Activated naive CD4-positive, alpha-beta T cell treated with anti-CD3 and anti-CD28 coated beads, Interleukin-2, amount 50 U/mL, for 24 hours (primary cell): ENCODE data around the gene DNAJB12.
"Not testable (repeated sequence)": the region's sequence is repeated elsewhere in the genome, so short reads cannot be mapped to it uniquely, and the experiment has no call there.

ENCODE experiments used
- H3K27ac Mint-ChIP-seq: one replicate; pipeline ENCODE4 v1.8.0; 2021; ENCODE audit warnings: mild to moderate bottlenecking, mixed read lengths
- H3K27me3 Mint-ChIP-seq: one replicate; pipeline ENCODE4 v1.8.0; 2021; ENCODE audit warnings: mixed read lengths
- H3K36me3 Mint-ChIP-seq: one replicate; pipeline ENCODE4 v1.8.0; 2021; ENCODE audit warnings: mixed read lengths
- H3K4me1 Mint-ChIP-seq: one replicate; pipeline ENCODE4 v1.8.0; 2021; ENCODE audit warnings: mixed read lengths
- H3K4me3 Mint-ChIP-seq: one replicate; pipeline ENCODE4 v1.8.0; 2021; ENCODE audit warnings: mild to moderate bottlenecking, mixed read lengths
- H3K9me3 Mint-ChIP-seq: one replicate; pipeline ENCODE4 v1.8.0; 2021; ENCODE audit warnings: mixed read lengths

The DNAJB12 gene

DNA sequence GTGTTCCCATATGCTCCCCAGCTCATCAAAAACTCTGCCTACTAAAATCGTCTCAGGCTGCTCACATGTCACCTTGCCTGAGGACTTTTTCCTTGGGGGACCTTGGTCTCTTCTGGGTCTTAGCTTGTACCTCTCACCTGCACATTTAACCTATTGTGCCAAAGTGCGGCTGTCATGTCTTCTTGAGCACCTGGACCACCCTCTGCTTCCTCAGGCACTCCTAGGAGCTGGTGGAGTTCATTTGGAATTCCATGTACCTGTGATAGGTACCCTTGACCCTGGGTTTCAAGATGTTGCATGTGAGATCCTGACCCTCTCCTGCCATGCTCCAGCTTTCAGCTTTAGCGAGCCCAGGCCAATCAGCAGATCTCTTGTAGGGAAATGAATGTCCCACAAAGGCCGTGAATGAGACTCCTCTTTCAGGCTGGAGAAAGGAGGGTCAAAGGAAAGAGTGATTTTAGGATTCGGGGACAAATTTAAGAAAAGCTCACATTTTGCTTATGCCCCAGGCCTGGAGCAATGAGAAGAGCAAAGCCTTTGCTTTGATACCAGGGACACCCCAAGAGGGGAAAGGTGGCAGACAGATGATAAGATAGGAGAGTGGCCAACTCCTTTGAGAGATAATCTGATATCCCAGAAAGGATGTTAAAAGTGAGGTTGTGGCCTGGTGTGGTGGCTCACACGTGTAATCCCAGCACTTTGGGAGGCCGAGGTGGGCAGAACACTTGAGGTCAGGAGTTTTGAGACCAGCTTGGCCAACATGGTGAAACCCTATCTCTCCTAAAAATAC, 10.6 kb upstream of the DNAJB12 start:
- H3K9me3 Mint-ChIP-seq: no peaks in the 10 kb centered on the region
- no peaks in the 10 kb centered on the region for H3K27me3 Mint-ChIP-seq
- H3K4me3 Mint-ChIP-seq: peak overlapping the region; percentile 40
- H3K27ac Mint-ChIP-seq: peak overlapping the region; percentile 62
- peaks cover 2% of the 10 kb centered on the region for H3K36me3 Mint-ChIP-seq
- H3K4me1 Mint-ChIP-seq: peaks cover 20% of the 10 kb centered on the region

DNA sequence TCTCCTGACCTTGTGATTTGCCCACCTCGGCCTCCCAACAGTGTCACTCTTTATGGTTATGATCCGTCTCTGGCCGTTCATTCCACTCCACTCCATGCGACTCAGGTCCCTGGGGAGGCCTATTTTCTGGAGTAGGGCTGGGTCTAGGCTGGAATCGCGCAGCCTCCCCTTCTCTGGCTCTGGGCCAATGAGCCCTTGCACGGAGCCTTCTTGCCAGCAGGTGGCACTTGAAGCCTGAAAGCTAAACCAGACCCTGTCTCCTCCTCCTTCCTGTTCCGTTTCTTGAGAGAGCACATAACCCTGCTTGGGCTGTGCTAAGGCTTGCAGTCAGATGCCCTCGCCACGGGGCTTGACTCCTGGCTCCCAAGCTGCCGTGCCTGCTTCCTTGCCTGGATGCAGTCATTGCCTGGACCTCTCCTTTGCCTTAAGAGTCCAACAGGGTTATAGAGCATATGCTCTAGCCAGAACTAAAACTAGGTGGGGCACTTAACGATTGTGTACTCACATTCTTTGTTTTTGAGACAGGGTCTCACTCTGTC, 9.6 kb upstream of the DNAJB12 start:
- Mint-ChIP-seq H3K27me3 (no peaks in the 10 kb centered on the region), H3K36me3 (peaks cover under 1% of the 10 kb centered on the region), H3K4me3 (peak overlapping the region; percentile 37), H3K27ac (peak overlapping the region; percentile 57), H3K4me1 (peaks cover 16% of the 10 kb centered on the region), H3K9me3 (no peaks in the 10 kb centered on the region)

DNA sequence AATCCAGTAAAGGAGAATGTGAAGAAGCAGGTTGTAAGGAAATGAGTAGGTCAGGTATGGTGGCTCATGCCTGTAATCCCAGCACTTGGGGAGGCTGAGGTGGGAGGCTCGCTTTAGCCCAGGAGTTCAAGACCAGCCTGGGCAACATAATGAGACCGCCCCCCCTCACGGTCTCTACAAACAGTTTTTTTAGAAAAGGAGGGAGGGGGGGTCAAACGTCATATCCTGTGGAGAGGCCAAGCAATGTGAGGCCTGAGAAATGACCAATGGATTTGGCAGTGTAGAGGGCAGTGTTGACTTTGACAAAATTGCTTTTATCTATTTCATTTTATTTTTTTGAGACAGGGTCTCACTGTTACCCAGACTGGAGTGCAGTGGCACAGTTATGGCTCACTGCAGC, 2.3 kb upstream of the DNAJB12 start:
- H3K4me1 Mint-ChIP-seq: peaks cover 31% of the 10 kb centered on the region
- peaks cover 3% of the 10 kb centered on the region for H3K36me3 Mint-ChIP-seq
- H3K4me3 Mint-ChIP-seq: no peak overlapping the region
- no peaks in the 10 kb centered on the region for H3K27me3 Mint-ChIP-seq
- H3K9me3 Mint-ChIP-seq: no peaks in the 10 kb centered on the region
- peak overlapping the region; percentile 47 for H3K27ac Mint-ChIP-seq

DNA sequence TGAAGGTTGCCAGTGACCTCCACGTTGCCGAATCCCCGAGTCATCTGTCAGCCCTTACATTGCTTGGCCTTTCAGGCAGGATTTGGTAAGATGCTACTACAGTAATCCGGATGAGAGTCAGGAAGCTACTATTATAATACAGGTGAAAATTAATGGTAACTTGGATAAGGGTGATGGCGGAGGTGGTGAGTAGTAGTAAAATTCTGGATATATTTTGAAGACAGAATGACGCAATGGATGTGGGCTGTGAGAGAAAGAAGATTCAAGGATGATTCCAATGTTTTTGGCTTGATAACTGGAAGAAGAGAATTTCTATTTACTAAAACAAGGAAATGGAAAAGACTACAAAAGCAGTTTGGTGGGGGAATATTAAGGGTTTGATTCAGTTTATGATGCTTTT, 1.4 kb upstream of the DNAJB12 start:
- Mint-ChIP-seq H3K4me1 (peaks cover 39% of the 10 kb centered on the region), H3K4me3 (peak overlapping the region; percentile 15), H3K27ac (peak overlapping the region; percentile 21), H3K9me3 (no peaks in the 10 kb centered on the region), H3K27me3 (no peaks in the 10 kb centered on the region), H3K36me3 (peaks cover 6% of the 10 kb centered on the region)

DNA sequence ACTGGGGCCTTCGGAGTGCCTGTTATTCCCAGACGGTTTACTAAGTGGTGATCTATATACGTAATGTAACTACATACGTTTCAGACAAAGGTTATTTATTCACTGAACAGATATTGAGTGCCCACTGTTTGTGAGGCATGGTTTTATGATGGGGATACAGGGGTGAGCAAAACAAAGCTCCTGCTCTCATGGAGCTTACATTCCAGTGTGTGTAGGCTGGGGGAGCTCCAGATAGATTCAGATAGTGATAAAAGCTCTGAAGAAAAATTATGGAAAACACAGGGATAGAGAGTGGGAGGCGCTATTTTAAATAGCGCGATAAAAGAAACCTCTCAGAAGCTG, 466 bp upstream of the DNAJB12 start:
- no peaks in the 10 kb centered on the region for H3K27me3 Mint-ChIP-seq
- H3K4me1 Mint-ChIP-seq: peaks cover 47% of the 10 kb centered on the region
- H3K9me3 Mint-ChIP-seq: no peaks in the 10 kb centered on the region
- H3K27ac Mint-ChIP-seq: peak overlapping the region; percentile 99
- H3K36me3 Mint-ChIP-seq: peaks cover 6% of the 10 kb centered on the region
- peak overlapping the region; percentile 97 for H3K4me3 Mint-ChIP-seq

DNA sequence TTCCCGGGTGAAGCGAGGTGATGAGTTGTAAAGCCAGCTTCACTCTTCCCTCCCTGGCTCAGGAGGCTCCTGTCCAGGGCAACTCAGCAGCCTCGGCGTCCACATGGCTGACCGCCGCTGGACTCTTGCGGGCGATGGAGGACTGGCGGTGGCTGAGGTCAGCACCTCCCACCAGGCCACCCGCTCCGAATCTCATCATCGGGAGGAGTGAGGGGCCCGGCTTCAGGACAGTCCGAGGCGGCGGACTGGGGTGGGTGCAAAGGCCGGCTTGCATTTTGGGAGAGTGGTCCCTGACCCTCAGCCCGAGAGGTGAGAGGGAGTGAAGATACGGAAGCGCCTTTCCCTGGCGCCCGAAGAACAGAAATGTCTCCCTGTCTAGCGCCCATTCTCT, 759 bp downstream of the DNAJB12 start:
- H3K27me3 Mint-ChIP-seq: no peaks in the 10 kb centered on the region
- H3K36me3 Mint-ChIP-seq: peaks cover 11% of the 10 kb centered on the region
- H3K4me3 Mint-ChIP-seq: peak overlapping the region; percentile 97
- peaks cover 57% of the 10 kb centered on the region for H3K4me1 Mint-ChIP-seq
- H3K9me3 Mint-ChIP-seq: no peaks in the 10 kb centered on the region
- peak overlapping the region; percentile 99 for H3K27ac Mint-ChIP-seq

DNA sequence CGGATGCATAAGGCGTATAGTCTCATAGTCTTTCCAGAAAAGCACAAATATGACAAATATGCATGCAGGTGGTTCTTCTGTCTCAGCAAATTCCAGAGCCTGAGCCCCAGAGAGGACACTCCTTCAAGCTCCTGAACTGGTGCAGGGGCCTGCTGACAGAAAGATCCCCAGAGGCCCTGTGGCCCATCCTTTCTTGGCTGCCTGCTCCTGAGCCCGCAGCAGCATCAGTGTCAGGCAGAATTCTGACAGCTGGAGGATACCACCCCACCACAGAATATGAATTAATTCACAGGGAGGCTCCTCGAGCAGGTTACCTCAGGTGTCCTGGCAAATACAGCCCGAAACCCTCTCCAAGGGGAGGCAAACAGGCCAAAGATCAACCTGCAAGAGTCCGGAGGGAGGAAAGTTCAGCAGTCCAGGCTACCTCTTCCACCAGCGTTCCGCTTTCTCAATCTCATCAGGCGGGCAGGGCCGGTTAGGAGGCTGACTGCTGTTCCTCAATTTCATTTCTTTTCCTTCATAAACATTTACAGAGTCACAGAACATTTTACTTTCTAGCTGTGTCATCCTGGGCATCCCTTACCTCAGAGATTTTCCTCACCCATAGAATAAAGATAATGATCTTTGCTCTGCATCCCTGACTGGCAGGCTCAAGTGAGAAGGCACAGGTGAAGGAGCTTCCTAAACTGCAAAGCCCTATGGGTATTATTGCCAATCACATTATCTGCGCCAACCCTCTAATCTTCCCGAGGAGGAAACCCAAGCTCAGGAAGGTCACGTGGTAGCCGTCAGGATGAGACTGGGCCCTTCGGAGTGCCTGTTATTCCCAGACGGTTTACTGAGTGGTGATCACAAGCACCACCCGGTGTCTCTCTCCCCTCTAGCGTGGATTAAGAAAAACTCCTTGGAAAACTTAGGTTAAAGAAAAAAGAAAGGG, 1.4 kb downstream of the DNAJB12 start:
- Mint-ChIP-seq H3K27me3 (no peaks in the 10 kb centered on the region), H3K27ac (peak overlapping the region; percentile 44), H3K4me3 (peak overlapping the region; percentile 97), H3K4me1 (peaks cover 60% of the 10 kb centered on the region), H3K36me3 (peaks cover 12% of the 10 kb centered on the region), H3K9me3 (no peaks in the 10 kb centered on the region)

DNA sequence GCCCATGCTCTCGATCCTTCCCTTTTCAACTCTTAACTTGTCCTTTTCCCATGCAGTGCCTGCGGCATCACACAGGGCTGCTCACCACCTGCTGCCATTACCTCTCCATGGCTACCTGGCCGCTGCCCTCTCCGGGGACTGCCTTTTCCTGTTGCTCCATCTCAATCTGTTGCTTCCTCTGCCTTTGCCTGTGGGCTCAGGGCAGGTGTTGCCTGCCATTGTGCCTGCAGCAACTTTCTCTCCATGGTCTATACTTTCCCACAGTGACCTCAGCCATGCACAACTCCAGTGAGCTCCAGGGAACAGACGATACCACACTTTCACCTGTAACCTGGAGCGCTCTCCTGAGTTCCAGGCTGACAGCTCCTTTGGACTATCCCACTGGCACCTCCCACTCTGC, 3.2 kb downstream of the DNAJB12 start:
- Mint-ChIP-seq H3K27ac (peak overlapping the region; percentile 6), H3K4me1 (peaks cover 60% of the 10 kb centered on the region), H3K9me3 (no peaks in the 10 kb centered on the region), H3K27me3 (no peaks in the 10 kb centered on the region), H3K36me3 (peaks cover 12% of the 10 kb centered on the region), H3K4me3 (no peak overlapping the region)

DNA sequence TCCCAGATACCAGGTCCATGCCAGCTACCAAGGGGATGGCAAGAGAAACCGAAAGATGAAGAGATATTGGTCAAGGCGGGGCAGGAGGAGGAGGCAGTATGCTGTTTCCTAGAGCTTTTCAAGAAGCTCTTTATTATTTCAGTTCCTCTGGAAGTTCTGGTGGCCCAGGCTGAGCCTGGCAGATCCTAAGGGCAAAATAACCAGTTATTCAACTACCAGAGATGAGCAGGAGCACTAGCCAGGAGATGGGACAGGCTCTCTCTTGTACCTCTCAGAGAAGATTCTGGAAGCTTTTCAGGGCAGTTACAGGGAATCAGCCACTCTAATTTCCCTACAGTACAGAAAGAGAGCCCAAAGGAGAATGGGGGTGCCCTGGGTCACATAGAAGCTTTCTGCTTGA, 5.3 kb downstream of the DNAJB12 start:
- peaks cover 54% of the 10 kb centered on the region for H3K4me1 Mint-ChIP-seq
- no peaks in the 10 kb centered on the region for H3K27me3 Mint-ChIP-seq
- H3K36me3 Mint-ChIP-seq: peaks cover 12% of the 10 kb centered on the region
- H3K27ac Mint-ChIP-seq: no peak overlapping the region
- H3K9me3 Mint-ChIP-seq: no peaks in the 10 kb centered on the region
- no peak overlapping the region for H3K4me3 Mint-ChIP-seq

DNA sequence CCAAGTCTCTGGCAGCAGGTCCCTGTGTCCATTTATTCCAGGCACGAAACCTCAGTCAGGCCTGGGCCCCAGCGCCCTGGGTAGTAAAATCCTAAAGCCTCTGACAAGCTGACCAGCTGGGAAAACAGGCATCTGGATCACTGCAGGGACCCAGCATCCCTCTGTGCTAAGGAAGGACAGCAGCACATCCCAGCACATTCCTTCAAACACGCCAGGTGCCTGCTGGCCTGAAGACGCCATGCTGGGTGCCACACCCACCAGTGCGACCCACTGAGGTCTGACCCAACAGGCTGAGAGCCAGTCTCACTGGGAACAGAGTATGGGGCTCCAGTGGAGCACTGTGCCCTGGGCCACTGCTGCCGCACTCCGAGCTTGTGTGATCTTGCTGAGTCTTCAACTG, 6.4 kb downstream of the DNAJB12 start:
- Mint-ChIP-seq H3K27ac (no peak overlapping the region), H3K9me3 (no peaks in the 10 kb centered on the region), H3K4me1 (peaks cover 49% of the 10 kb centered on the region), H3K4me3 (no peak overlapping the region), H3K27me3 (no peaks in the 10 kb centered on the region), H3K36me3 (peaks cover 13% of the 10 kb centered on the region)

DNA sequence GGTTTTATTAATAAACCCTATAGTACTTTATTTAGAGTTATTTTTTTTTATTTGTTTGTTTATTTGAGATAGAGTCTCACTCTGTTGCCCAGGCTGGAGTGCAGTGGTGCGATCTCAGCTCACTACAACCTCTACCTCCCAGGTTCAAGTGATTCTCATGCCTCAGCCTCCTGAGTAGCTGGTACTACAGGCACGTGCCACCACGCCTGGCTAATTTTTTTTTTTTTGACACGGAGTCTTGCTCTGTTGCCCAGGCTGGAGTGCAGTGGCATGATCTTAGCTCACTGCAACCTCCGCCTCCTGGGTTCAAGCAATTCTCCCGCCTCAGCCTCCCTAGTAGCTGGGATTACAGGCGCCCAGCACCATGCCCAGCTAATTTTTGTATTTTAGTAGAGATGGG, 8.6 kb downstream of the DNAJB12 start:
- H3K27me3 Mint-ChIP-seq, H3K27ac Mint-ChIP-seq, H3K4me3 Mint-ChIP-seq, H3K9me3 Mint-ChIP-seq, H3K36me3 Mint-ChIP-seq: not testable (repeated sequence)
- peaks cover 29% of the 10 kb centered on the region for H3K4me1 Mint-ChIP-seq

DNA sequence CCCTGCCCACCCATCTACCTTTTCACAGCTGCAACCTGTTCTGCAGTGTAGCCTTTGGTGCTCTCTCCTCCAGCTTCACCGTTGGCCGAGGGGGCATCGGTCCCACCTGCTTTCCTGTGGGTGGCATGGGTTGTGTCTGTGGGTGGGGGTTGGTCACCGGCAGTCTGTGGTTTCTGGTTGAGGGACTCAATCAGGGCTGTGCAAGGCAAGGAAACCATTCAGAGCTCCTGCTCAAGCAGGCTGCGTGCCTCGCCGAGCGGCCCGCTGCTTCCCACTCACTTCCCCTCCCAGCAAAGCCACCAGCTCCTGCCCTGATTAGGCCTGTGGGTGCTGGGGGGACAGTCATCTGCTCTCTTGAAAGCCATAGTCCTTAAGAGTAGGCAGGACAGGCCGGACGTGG, 9.8 kb downstream of the DNAJB12 start:
- no peak overlapping the region for H3K4me3 Mint-ChIP-seq
- peaks cover 8% of the 10 kb centered on the region for H3K36me3 Mint-ChIP-seq
- H3K9me3 Mint-ChIP-seq: no peaks in the 10 kb centered on the region
- H3K4me1 Mint-ChIP-seq: peaks cover 27% of the 10 kb centered on the region
- no peaks in the 10 kb centered on the region for H3K27me3 Mint-ChIP-seq
- no peak overlapping the region for H3K27ac Mint-ChIP-seq

DNA sequence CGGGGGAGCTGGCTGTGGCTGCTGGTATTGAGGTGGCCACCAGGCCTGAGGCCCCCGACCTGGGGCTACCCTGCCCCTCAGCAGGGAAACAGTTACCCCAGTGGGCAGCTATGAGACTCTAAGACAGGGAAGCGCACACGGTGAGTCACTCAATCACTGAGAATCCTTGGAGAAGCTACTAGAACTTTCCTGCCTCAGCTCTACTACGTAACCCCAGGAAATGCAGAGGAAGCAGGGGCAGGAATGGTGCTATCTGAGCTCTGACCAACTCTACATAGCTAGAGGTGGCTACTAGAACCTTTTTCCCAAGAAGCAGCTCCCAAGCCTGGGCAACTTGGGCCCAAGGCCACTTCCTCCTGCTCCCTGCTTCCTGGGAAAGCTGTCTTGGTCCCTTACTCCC, 11.8 kb downstream of the DNAJB12 start:
- Mint-ChIP-seq H3K9me3 (no peaks in the 10 kb centered on the region), H3K27ac (no peak overlapping the region), H3K27me3 (no peaks in the 10 kb centered on the region), H3K4me1 (peaks cover 15% of the 10 kb centered on the region), H3K36me3 (peaks cover 1% of the 10 kb centered on the region), H3K4me3 (no peak overlapping the region)

DNA sequence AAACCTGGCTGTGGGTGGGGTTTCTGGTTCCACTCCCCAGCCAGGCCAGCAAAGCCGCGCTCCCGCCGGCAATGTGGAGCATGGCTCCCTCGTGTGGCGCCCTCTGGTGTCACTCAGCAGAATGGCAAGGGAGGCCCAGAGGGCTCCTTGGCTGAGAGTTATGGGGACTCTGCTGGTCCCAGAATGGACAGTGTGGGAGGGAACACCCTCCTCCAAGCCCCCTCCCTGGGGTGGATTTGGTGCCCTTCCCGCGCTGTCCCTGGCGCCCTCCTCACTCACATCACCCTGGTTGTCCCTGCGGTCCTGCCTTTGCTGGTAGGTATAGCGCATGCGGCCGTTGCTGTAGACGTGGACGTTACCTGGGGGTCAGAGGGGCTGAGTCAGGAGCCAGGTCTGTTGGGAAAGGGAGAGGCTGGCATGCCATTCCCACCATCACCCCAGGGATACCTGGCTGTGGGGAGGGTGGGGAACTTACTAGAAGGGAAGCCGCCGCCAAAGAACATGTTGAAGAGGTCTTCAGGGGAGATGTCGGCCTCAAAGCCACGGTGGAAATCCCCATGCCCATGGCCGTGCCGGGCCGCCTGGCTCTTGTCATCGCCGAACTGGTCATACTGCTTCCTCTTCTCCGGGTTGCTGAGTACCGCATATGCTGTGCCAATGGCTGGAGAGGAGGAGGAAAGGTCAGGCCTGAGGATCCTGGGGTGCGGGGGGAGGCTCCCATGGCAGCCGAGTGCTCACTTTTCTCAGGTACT, 14.0 kb downstream of the DNAJB12 start:
- Mint-ChIP-seq H3K27me3 (no peaks in the 10 kb centered on the region), H3K36me3 (peaks cover 3% of the 10 kb centered on the region), H3K4me3 (no peak overlapping the region), H3K9me3 (no peaks in the 10 kb centered on the region), H3K4me1 (peaks cover 32% of the 10 kb centered on the region), H3K27ac (no peak overlapping the region)

DNA sequence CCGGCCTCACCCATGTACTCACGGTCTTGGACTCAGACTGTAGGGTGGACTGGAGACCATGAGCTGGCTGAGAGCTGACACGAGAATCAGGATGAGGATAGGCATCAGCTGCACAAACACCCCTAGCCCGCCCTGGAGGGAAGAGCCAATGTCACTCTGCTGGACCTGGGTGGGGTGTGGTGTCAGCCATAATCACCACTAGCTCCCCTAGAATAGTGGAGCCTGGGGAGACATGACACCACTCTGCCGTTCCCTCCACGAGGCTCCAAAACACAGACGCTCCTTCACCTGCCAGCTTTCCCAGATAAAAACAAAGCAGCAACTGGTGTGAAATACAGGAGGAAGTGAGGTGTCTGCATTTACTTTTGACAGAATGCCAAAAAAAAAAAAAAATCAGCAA, 16.5 kb downstream of the DNAJB12 start:
- no peaks in the 10 kb centered on the region for H3K27me3 Mint-ChIP-seq
- H3K36me3 Mint-ChIP-seq: peaks cover 3% of the 10 kb centered on the region
- H3K4me1 Mint-ChIP-seq: peaks cover 49% of the 10 kb centered on the region
- no peak overlapping the region for H3K27ac Mint-ChIP-seq
- no peaks in the 10 kb centered on the region for H3K9me3 Mint-ChIP-seq
- H3K4me3 Mint-ChIP-seq: no peak overlapping the region
